DOHH2 (cell line): ENCODE measurements around the gene UBQLN4.

Experiments
- CTCF ChIP-seq: fragments of 200-600 bp; sonication (generic); IDR thresholded peaks from one replicate; pipeline ENCODE4 v1.5.1; 2014; ENCODE audit warnings: antibody characterized with exemption, mild to moderate bottlenecking, low read depth, low read length; ENCODE audit not compliant: poor library complexity, severe bottlenecking
- EZH2phosphoT487 ChIP-seq: fragments of 200-600 bp; sonication (generic); IDR thresholded peaks from 2 replicates; pipeline ENCODE4 v1.6.1; 2017; ENCODE audit warnings: borderline replicate concordance, mild to moderate bottlenecking, antibody characterized with exemption, low read length, moderate library complexity, mixed read lengths

DNA sequence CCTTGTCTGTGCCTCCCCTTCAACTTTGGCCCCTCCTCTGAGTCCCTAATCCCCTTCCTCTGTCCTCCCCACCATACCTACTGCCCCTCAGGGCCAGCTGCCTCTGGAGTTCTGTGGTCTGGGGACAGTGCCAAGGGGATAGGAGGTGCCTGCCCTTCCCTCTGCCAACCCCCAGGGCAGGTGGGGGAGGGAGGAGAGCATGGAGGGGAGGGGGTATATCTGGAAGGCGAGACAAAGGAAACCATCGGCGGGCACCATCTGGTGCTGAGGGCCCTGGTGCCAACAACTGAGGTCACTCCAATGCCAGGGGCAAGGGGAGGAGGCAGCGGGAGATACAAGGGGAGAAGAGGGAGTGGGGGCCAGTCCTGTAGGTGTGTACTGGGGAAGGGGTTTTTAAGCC is 16.9 kb upstream of the UBQLN4 start:
- TF ChIP-seq EZH2phosphoT487 = no peak
- no peak for TF ChIP-seq CTCF
